GM15510 (cell line): ENCODE results near the gene IFI44L.

Experiments
- POLR2A ChIP-seq: IDR thresholded peaks from 3 replicates; pipeline ENCODE4 v1.6.1; 2011; ENCODE audit warnings: borderline replicate concordance; ENCODE audit not compliant: insufficient read length; ENCODE audit errors: extremely low read depth

IFI44L gene

DNA sequence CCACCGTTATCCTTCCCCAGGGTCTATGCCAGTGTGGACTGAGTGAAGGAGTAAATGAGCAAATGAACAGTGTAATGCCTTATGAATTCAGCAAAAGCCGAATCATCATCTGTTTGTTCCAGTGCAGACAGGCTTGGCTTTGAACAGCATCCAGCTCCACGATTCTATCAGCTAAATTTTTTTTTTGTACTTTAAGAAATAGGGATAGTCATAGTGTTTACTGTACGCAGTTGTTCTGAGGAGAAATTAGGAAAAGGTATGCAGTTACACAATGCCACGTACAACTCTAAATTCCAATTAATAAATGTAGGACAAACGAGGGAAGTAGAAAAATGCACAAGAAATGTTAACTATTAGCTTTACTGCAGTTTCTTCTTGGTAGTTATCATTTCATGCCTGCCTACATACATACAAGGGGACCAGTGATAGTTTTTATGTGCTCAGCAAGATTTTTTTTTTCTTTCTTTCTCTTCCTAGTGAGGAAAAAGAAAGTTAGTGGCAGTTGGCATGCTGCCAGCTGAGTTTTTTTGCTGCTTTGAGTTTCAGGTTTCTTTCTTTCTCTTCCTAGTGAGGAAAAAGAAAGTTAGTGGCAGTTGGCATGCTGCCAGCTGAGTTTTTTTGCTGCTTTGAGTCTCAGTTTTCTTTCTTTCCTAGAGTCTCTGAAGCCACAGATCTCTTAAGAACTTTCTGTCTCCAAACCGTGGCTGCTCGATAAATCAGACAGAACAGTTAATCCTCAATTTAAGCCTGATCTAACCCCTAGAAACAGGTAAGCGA is at the start of gene IFI44L:
Gene IFI44L (plus strand): TSS at position 646 of the 777 bp plus-strand sequence. CDS start 7,468 bp downstream, outside the sequence.
- no peak for TF ChIP-seq POLR2A

DNA sequence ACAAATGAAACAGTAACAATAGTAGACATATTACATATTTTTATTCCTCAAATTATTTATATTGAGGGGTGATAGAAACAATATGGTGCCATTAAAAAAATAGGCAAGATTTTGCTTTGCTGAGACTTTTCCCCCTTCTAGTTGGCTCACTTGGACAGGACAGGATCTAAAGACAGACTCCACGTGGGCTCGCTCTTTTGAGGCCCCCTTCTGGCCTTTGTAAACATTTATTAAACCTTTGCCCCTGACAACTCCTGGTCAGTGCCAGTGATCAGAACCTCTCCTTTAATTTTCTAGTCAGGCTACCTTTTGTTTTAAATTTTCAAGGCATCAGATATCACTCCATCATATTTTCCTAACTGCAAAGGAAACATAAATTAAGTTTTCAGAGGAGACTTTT is 49.7 kb upstream of the IFI44L start:
- TF ChIP-seq POLR2A = no peak

DNA sequence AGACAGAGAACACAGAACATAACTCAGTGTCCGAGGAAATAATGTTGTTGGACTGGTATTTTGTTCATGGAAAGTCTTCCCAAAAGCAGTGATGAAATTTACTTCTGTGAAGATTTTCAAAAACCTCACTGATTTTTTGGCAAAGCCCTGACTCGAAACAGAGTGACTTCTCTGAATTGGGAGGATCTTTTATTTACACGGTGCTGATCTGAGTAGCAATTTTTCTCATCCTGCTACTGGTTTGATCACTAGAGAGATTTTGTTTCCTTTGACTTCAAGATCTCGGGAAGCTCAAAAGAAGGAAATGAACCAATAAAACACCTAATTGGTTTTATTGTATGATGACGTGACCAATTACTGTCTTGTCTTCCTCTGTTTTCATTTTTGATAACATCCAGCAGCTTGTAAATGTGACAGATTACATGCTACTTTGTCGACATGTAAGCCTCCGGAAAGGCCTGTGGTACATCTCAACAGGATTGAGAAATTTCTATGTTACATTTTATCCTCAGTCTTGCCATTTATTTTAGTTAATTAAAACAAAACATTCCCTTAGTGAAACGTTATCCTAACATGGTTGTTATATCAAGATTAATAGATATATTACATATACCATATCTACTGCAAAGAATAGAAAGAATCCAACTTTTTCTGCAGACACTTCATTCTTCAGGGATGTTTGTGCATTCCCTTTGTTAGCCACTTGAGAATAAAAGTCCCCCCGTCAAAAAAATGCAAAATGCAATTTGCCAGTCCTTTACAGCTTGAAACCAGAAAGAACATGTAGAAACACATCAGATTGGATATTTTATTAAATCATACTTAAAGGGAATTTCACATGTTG is 42.8 kb upstream of the IFI44L start:
- no peak for TF ChIP-seq POLR2A

DNA sequence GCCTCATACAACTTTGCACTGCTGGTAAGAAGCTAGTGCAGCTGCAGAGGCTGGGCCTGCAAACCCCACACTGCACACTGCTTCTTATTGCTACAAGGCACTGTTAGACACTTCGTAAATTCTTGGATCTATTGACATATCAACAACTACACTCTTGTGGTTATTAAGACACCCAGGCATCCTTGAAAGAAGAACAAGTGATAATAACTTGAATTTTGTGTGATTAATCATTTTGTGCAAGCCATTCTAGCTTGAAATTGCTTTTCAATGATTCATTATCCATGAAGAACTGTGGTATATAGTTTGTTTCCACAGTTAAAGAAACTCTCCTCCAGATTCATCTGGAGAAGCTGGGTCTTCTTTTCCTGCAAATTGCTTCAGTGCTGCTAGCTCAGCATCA is 33.7 kb upstream of the IFI44L start:
- no peak for TF ChIP-seq POLR2A

DNA sequence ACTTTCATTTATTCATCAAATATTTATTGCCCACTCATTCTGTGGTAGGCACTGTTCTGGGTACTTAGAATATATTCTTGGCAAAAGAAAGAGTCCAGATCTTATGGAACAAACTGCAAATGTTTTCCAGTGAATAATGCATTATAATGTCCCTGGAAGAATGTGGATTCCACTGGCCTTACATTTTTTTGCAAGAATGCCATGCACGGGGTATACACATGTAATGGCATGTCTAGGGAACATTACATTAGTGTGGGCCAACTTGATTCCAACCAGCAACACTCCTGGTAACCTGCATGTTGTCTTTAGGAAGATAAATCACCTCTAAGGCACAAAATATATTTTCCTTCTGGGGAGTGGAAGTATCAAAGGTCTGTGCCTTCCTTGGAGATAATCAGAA is 33.0 kb upstream of the IFI44L start:
- TF ChIP-seq POLR2A = no peak

DNA sequence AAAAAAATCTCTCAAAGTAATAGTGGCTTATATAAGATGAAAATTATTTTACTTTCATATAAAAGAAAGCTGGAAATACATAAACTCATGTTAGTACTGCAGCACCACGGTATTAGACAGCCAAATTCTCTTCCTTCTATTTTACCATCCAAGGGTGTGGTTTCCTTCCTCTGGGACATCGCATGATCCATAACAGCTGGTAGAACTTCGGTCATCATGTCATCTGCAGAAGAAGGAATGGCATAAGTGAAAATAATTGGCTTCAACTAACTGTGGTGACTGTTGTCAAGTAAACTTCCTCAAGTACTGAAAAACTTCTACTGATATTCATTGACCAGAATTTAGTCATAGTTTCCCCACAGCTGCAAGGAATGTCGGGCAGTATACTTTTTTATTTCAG is 28.3 kb upstream of the IFI44L start:
- TF ChIP-seq POLR2A = no peak

DNA sequence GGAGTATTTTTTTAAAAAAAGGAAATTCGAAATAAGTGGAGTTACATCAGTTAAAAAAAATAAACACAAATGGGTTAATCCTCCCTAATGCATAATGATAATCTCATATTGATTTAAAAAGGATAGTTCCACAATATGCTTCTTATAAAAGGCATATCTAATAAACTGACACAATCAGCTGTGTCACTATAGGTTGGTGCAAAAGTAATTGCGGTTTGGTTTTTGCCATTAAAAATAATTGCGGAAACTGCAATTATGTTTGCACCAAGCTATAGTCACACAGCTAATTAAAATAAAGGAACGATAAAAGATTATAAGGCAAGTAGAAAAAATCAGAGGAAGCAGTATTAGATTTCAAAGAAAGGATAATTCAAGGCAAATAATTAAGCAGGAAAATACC is 21.0 kb upstream of the IFI44L start:
- TF ChIP-seq POLR2A = no peak

DNA sequence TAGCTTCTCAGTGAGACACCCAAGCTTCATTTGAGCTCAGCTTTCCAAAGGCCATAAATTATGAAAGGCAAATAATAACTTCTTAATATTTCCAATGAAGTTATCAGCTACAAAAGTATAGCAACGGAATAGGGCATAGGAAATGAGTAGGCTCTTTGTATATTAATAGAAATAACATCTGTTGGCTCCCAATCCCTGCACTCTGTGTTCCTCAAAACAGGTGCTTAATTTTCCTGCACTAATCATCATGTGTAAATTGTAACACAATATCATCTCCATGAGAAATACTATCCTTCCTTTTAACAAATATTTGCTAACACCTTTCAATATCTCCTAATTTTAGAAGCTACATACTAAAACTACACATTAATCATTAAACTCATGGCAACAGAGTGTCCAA is 19.2 kb upstream of the IFI44L start:
- TF ChIP-seq POLR2A = no peak

DNA sequence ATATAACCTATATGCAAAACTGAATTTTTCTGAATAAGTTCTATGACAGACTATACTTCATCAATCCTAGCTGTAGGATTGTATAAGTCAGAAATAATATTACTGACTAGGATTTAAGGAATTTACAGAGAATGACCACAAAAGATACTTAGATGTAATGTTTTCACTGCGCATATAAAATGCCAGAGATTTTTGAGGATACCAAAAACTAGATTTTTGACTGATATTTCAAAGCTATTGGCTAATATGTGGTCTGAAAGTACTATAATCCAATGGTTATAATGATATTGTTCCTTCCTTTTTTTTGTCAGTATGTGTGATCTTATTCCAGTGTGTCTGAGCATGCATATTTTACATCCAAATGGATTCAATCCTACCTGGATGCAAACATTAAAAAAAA is 17.0 kb upstream of the IFI44L start:
- no peak for TF ChIP-seq POLR2A

DNA sequence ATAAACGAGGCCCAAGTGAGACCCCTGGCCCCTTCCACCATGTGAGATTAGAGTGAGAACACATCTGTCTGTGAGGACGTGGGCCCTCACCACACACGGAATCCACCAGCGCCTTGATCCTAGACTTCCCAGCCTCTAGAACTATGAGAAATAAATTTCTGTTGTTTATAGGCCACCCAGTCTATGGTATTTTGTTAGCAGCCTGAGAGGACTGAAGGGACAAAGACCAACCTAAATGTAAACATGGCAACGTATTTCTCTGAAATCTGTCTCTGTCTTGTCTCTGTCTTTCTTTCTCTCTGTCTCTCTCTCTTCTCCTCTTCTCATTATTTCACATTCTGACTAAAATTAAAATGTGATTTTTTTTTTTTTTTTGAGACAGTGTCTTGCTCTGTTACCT is 15.6 kb upstream of the IFI44L start:
- TF ChIP-seq POLR2A = no peak

DNA sequence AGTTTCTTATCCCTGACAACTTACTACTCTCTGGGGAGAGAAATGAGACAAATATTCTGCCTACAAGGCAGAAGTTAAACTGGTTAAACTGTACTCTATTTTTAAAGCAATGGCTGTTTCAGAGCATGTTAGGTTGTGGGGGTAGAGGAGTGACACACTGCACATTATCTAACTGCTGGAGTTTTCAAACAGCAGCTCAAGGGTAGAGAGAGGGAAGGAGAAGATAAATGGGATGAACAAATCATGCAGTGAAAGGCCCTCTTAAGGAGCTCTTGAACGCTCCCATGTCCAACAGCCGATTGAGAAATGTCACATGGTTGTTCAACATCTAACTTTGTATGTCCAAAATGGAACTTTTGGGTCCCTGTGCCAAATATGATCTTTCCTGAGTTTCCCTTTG is 14.0 kb upstream of the IFI44L start:
- TF ChIP-seq POLR2A = no peak

DNA sequence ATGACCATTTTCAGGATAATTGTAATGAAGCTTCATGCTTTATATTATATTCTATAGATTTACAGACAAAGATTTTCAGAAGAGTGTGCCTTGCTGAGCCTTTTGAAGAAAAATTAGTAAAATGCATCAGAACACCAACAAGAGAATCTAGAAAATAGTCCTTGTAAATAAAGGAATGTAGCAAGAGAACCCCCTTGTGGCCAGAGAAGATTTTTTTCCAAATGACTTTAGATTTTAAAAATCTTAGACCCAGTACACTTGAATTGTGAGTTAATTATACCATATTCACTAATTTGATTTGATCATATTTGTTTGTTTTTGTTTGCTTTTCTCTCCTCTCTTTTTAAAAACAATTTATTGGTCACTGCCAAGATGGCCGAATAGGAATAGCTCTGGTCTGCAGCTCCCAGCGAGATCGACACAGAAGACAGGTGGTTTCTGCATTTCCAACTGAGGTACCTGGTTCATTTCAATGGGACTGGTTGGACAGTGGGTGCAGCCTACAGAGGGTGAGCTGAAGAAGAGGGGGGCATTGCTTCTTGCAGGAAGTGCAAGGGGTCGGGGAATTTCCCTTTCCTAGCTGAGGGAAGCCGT is 12.8 kb upstream of the IFI44L start:
- no peak for TF ChIP-seq POLR2A

DNA sequence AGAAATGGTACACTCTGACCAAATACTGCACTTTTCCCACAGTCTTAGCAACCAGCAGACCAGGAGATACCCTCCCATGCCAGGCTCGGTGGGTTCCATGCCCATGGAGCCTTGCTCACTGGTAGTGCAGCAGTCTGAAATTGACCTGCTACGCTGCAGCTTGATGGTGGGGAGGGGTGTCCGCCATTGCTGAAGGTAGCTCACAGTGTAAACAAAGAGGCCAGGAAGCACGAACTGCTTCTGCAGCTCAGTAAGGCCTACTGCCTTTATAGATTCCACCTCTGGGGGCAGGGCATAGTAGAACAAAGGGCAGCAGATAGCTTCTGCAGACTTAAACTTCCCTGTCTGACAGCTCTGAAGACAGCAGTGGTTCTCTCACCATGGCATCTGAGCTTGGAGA is 12.3 kb upstream of the IFI44L start:
- TF ChIP-seq POLR2A = no peak

DNA sequence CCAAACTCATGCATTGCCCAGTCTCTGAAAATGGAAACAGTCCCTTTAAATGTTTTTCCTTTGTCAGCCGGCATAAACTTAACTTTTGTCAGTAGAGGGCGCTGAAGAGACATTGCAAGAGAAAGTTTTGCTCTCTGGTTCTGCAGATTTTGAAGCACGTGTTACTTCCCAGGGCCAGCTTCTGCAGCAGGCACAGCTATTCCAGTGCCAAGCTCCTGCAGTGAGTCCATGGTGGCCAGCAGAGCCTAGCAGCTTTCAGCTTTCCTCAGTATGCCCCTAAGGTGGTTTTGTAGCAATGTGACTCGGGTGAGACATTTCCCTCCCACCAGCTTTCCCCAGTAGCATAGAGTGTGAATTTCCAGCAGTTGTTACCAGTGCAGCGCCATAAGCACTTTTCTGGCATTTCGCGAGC is 2.6 kb upstream of the IFI44L start:
- no peak for TF ChIP-seq POLR2A

DNA sequence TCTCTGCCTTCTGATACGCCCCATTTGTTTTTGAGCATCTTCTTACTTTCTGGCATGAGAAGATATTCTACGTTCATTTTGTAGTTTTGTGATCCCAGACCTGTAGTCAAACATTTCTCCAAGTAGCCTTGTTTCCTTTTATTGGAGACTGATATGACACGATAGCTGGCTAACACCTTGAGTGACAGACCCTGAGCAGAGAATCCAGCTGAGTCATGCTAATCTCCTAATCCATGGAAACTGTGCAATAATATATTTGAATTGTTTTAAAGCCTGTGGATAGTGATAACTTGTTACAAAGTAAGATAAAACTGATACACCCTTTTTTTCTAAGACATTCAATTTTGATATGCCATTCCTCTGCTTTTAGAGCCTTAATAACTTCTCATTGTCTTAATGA is 1.2 kb upstream of the IFI44L start:
- no peak for TF ChIP-seq POLR2A
